MM.1S (cell line): Measurements from ENCODE around the gene ZNF425.
A peak's percentile ranks its signal among the peaks of the same experiment; 100 is the strongest.

Source experiments
- EZH2 ChIP-seq: fragments of 300-600 bp; sonication (generic); optimal IDR thresholded peaks from 2 replicates; pipeline ENCODE3; 2017; ENCODE audit warnings: low read depth, mild to moderate bottlenecking, antibody characterized with exemption, low read length, mixed read lengths
- TF ChIP-seq, protein P1 (sequence below): fragments of 300-600 bp; sonication (generic); IDR thresholded peaks from 2 replicates; pipeline ENCODE4 v1.5.1; 2016; ENCODE audit warnings: antibody characterized with exemption, low read length, mixed read lengths

DNA sequence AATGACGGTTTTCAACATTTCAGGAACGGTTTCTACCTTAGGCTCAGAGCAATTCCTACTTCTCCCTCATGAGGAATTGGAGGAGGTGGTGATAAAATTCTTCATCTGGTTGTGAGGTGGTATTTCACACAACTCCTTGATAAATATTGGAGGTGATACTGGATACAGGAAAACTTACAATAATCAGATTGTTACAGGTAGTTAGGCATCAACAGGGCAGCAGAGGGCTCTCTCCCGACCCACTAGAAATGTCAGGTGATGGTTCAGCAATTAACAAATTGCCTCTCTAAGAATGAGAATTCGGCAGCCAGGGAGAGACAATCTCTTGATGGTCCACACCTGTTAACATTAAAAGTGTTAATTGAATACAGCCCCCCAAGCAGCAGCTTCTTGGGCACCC, 58.3 kb downstream of the ZNF425 start:
- TF ChIP-seq, protein P1, sequence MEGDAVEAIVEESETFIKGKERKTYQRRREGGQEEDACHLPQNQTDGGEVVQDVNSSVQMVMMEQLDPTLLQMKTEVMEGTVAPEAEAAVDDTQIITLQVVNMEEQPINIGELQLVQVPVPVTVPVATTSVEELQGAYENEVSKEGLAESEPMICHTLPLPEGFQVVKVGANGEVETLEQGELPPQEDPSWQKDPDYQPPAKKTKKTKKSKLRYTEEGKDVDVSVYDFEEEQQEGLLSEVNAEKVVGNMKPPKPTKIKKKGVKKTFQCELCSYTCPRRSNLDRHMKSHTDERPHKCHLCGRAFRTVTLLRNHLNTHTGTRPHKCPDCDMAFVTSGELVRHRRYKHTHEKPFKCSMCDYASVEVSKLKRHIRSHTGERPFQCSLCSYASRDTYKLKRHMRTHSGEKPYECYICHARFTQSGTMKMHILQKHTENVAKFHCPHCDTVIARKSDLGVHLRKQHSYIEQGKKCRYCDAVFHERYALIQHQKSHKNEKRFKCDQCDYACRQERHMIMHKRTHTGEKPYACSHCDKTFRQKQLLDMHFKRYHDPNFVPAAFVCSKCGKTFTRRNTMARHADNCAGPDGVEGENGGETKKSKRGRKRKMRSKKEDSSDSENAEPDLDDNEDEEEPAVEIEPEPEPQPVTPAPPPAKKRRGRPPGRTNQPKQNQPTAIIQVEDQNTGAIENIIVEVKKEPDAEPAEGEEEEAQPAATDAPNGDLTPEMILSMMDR: peak; percentile 33
- TF ChIP-seq EZH2: no peak
